Activated T-helper 1 cell treated with anti-CD3 and anti-CD28 coated beads, Interleukin-12 subunit alpha, Interleukin-12 subunit beta, Interleukin-2, Interleukin-4 antibody, amounts not matched to agents 30 ng/mL and 10 ng/mL and 1 ng/mL, durations not matched to agents 14 hours and 24 hours and 36 hours (primary cell): Measurements from ENCODE around the gene GARIN1A. TPM values are rescaled to one million over a fixed set of nuclear protein-coding genes. Genes with fewer than 3 reads are reported as not detected.
"Not testable (repeated sequence)": the region's sequence is repeated elsewhere in the genome, so short reads cannot be mapped to it uniquely, and the experiment has no call there.

ENCODE experiments used
- DNase-seq: peaks from one replicate; pipeline ENCODE4 v3.0.0; 2021; ENCODE audit warnings: low spot score
- H3K27ac Mint-ChIP-seq: one replicate; pipeline ENCODE4 v1.8.0; 2021; ENCODE audit warnings: mild to moderate bottlenecking, mixed read lengths
- H3K27me3 Mint-ChIP-seq: one replicate; pipeline ENCODE4 v1.8.0; 2022; ENCODE audit warnings: mild to moderate bottlenecking, moderate library complexity, mixed read lengths; ENCODE audit not compliant: insufficient read depth
- H3K36me3 Mint-ChIP-seq: one replicate; pipeline ENCODE4 v1.8.0; 2021; ENCODE audit warnings: low read depth, mixed read lengths
- H3K4me1 Mint-ChIP-seq: one replicate; pipeline ENCODE4 v1.8.0; 2021; ENCODE audit warnings: low read depth, mixed read lengths
- H3K4me3 Mint-ChIP-seq: one replicate; pipeline ENCODE4 v1.8.0; 2021; ENCODE audit warnings: mild to moderate bottlenecking, moderate library complexity, mixed read lengths
- H3K9me3 Mint-ChIP-seq: one replicate; pipeline ENCODE4 v1.8.0; 2021; ENCODE audit warnings: mixed read lengths
- intact Hi-C: fragments of 100-400 bp; cut with micrococcal nuclease; formaldehyde crosslinking; loops from one replicate; pipeline ENCODE4 v1.15.1; 2024
- total RNA-seq: library from RNA; stranded (reverse); gene quantifications from 2 replicates; pipeline ENCODE4 v1.2.3, GENCODE V29; 2022

GARIN1A gene
- total RNA-seq, 1 donor from 2014 or later = 0.73 TPM

DNA sequence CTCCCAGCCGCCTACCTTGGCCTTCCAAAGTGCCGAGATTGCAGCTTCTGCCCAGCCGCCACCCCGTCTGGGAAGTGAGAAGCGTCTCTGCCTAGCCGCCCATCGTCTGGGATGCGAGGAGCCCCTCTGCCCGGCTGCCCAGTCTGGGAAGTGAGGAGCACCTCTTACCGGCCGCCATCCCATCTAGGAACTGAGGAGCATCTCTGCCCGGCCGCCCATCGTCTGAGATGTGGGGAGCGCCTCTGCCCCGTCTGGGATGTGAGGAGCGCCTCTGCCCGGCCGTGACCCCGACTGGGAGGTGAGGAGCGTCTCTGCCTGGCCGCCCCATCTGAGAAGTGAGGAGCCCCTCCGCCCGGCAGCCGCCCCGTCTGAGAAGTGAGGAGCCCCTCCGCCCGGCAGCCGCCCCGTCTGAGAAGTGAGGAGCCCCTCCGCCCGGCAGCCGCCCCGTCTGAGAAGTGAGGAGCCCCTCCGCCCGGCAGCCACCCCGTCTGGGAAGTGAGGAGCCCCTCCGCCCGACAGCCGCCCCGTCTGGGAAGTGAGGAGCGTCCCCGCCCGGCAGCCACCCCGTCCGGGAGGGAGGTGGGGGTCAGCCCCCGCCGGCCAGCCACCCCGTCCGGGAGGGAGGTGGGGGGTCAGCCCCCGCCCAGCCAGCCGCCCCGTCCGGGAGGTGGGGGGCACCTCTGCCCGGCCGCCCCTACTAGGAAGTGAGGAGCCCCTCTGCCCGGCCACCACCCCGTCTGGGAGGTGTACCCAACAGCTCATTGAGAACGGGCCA lies 17.3 kb downstream of the GARIN1A start:
- DNase-seq, H3K4me3 Mint-ChIP-seq, H3K27me3 Mint-ChIP-seq, H3K36me3 Mint-ChIP-seq, intact Hi-C loops, H3K9me3 Mint-ChIP-seq, H3K27ac Mint-ChIP-seq, H3K4me1 Mint-ChIP-seq: not testable (repeated sequence)

- no peak for DNase-seq
- no peaks in the 10 kb centered on the region for H3K4me1 Mint-ChIP-seq
- no peaks in the 10 kb centered on the region for H3K36me3 Mint-ChIP-seq
- intact Hi-C loops = no loop called here
- H3K27ac Mint-ChIP-seq = no peak overlapping the region
- no peak overlapping the region for H3K4me3 Mint-ChIP-seq
- H3K27me3 Mint-ChIP-seq = peaks cover 6% of the 10 kb centered on the region
- H3K9me3 Mint-ChIP-seq = no peaks in the 10 kb centered on the region
These were observed 19.1 kb downstream of the GARIN1A start for GRCh38 chr7:128691227-128691626.

DNA sequence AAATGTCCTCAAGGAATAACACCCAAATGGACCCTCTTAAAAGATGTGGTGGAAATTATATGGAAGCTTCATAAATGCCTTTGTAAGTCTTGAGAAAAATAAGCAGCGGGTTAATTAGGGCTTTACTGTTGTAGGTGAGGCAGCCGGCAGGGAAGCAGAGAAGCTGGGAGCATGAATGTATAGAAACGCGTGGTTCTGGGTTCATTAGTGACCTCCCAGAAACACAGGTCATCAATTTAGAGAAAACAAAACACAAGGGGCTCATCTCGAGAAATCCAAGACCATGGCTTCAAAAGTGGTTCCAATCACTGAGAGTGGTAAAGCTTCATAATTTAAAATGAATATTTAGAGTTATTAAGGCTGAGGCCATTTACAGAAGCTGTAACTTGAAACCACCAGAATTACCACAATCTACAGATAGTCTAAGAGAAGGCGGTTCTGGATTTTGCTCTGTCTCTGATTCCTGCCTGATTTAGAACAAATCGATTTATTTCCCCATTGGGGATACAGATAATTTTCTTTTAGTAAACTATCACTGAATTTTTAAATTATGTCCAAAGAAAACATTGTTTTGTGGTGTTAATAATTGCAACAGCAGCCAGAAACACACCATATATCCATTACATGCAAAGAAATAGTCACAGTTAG lies 20.7 kb downstream of the GARIN1A start:
- Mint-ChIP-seq H3K27ac (no peak overlapping the region), H3K27me3 (peaks cover 21% of the 10 kb centered on the region), H3K4me3 (no peak overlapping the region), H3K9me3 (no peaks in the 10 kb centered on the region), H3K36me3 (no peaks in the 10 kb centered on the region), H3K4me1 (peaks cover 5% of the 10 kb centered on the region)
- intact Hi-C loops = no loop called here
- DNase-seq = no peak

DNA sequence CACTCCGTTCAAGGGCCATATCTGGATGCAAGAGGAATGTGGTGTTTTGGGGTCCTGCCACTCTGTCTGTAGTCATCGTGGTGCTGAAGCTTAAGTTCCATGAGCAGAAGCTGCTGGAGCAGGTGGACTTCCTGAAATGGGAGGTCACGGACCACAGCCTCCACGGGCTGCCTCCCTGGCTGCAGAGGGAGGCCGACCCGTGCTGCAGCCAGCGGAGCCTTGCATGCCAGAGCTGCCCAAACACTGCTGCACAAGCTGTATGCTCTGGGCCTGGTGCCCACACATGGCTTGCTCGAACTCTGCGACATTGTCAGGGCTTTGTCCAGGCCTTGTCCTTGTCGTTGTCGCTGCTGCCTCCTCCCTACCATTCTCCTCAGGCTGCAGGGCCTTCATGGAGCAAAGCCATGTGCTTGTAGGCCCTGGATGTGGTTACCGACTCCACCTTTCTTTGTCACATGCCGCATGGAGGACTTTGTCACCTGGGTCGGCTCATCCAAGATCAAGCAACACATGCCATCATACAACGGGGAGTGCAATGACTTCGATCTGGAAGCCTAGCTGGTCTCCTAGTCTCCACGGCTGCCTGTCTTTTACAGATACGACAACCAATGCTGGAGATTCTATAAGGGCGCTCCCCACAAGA lies 21.4 kb downstream of the GARIN1A start:
- intact Hi-C loops = no loop called here
- DNase-seq = no peak
- peaks cover 7% of the 10 kb centered on the region for H3K4me1 Mint-ChIP-seq
- no peaks in the 10 kb centered on the region for H3K36me3 Mint-ChIP-seq
- H3K27me3 Mint-ChIP-seq = peaks cover 29% of the 10 kb centered on the region
- H3K27ac Mint-ChIP-seq = no peak overlapping the region
- H3K4me3 Mint-ChIP-seq = no peak overlapping the region
- no peaks in the 10 kb centered on the region for H3K9me3 Mint-ChIP-seq

DNA sequence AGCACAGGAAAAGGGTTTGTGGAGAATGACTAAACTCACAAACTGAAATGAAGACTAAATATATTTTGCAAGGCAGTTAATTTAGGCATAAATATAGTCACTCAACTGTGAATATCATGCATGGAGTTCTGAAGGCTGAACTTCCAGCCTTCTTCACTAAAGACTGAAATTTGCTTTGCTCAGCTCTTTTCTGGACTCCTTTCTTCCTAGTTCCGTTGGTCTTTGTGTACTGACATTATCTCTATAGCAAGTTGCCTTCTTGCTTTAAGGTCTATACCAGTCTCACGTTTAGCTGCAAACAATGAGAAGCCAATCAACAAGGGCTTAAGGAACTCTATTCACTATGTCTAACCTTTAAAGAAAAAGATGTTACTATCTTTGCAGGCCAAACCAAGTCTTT lies 22.6 kb downstream of the GARIN1A start:
- H3K4me3 Mint-ChIP-seq = no peak overlapping the region
- DNase-seq = no peak
- peaks cover 7% of the 10 kb centered on the region for H3K4me1 Mint-ChIP-seq
- peaks cover 33% of the 10 kb centered on the region for H3K27me3 Mint-ChIP-seq
- H3K27ac Mint-ChIP-seq = no peak overlapping the region
- no peaks in the 10 kb centered on the region for H3K36me3 Mint-ChIP-seq
- H3K9me3 Mint-ChIP-seq = no peaks in the 10 kb centered on the region
- intact Hi-C loops = loop anchor here (5.0 kb wide), 1 partner anchor 43 kb away; the partner anchor contains the start of gene CALU

DNA sequence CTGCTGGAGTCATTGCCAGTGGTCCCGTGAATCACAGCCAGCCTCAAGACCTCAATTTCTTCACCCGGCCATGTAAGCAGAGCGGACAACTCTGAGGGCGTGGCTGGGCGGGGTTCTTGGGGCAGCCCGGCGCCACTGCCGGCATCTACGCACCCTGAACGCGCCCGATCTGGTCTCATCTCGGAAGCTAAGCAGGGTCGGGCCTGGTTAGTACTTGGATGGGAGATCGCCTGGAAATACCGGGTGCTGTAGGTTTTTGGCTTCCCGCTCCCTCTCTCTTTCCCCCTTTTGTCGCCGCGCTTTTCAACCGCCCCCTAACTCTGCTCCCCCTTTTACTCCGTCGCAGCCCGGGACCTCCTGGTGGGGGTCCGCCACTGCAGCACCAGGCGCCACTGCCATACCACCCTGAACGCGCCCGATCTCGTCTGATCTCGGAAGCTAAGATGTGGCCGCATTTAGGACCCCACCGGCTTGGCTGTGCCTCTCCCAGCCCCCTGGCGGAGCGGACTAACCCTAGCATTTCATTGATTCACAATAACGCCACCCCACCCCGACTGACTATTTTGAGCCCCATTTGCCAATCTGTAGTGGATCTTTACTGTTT lies 25.3 kb downstream of the GARIN1A start:
- intact Hi-C loops = loop anchor here (5.0 kb wide), 1 partner anchor 40 kb away; the partner anchor contains the start of gene CALU
- Mint-ChIP-seq H3K27me3 (peaks cover 36% of the 10 kb centered on the region), H3K36me3 (no peaks in the 10 kb centered on the region), H3K4me1 (peaks cover 7% of the 10 kb centered on the region), H3K4me3 (peak overlapping the region; percentile 81), H3K27ac (no peak overlapping the region), H3K9me3 (no peaks in the 10 kb centered on the region)
- DNase-seq = peak; percentile 45

GRCh38 chr7:128699196-128699712 lies 27.2 kb downstream of the GARIN1A start:
- no peak for DNase-seq
- Mint-ChIP-seq H3K4me1 (peaks cover 7% of the 10 kb centered on the region), H3K9me3 (no peaks in the 10 kb centered on the region), H3K4me3 (no peak overlapping the region), H3K27ac (no peak overlapping the region), H3K36me3 (no peaks in the 10 kb centered on the region), H3K27me3 (peaks cover 39% of the 10 kb centered on the region)
- intact Hi-C loops = loop anchor here (5.0 kb wide), 1 partner anchor 38 kb away; the partner anchor contains the start of gene CALU

DNA sequence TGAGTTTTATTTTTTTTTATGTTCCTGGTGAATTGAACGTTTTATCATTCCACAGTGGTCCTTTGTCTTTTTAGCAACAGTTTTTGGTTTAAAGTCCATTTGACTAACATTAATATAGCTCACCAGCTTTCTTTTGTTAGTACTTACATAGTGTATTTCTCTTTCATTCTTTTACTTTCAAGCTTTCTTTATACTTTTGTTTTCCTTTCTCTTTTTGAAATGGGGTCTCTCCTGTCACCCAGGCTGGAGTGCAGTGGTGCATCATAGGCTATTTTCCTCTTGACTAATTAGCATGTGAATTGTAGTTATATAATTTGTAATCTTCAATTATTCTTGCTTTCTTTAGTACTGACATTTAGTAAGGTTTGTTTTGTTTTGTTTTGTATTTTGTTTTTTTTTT lies 27.8 kb downstream of the GARIN1A start:
- Mint-ChIP-seq H3K9me3 (no peaks in the 10 kb centered on the region), H3K4me3 (no peak overlapping the region), H3K4me1 (peaks cover 7% of the 10 kb centered on the region), H3K36me3 (no peaks in the 10 kb centered on the region), H3K27me3 (peaks cover 39% of the 10 kb centered on the region), H3K27ac (no peak overlapping the region)
- intact Hi-C loops = loop anchor here (5.0 kb wide), 1 partner anchor 37 kb away; the partner anchor contains the start of gene CALU
- no peak for DNase-seq

GRCh38 chr7:128701062-128701785 lies 29.1 kb downstream of the GARIN1A start:
- DNase-seq = no peak
- H3K9me3 Mint-ChIP-seq = no peaks in the 10 kb centered on the region
- peaks cover 37% of the 10 kb centered on the region for H3K27me3 Mint-ChIP-seq
- H3K4me1 Mint-ChIP-seq = peaks cover 7% of the 10 kb centered on the region
- intact Hi-C loops = no loop called here
- no peak overlapping the region for H3K27ac Mint-ChIP-seq
- H3K4me3 Mint-ChIP-seq = no peak overlapping the region
- H3K36me3 Mint-ChIP-seq = no peaks in the 10 kb centered on the region

DNA sequence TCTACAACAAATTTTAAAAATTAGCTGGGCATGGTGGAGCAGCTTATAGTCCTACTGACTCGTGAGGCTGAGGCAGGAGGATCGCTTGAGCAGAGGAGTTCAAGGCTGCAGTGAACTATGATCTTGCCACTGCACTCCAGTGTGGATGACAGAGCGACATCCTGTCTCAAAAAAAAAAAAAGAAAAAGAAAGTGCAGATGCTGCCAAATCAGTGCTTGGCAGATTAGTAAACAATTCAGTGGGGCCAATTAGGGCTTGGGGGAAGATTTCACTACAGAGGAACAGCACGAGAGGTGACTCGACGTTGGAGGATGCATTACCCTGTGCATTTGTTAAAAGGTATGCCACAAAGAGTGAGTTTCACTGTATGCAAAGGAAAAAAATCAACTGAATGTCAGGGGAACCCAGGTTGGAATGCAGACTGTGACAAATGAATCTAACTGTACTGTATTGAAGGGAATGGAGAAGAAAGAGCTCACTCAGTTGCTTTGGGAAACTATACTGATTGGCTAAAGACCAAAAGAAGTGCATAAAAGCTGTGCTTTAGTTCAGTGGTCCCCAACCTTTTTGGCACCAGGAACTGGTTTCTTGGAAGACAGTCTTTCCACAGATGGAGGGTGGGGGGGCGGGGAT lies 31.6 kb downstream of the GARIN1A start:
- Mint-ChIP-seq H3K36me3 (no peaks in the 10 kb centered on the region), H3K27me3 (peaks cover 15% of the 10 kb centered on the region), H3K4me1 (no peaks in the 10 kb centered on the region), H3K27ac (no peak overlapping the region), H3K4me3 (no peak overlapping the region), H3K9me3 (no peaks in the 10 kb centered on the region)
- no peak for DNase-seq
- intact Hi-C loops = no loop called here

GRCh38 chr7:128705891-128706333 lies 33.8 kb downstream of the GARIN1A start:
- Mint-ChIP-seq H3K4me3 (no peak overlapping the region), H3K4me1 (no peaks in the 10 kb centered on the region), H3K27me3 (peaks cover 20% of the 10 kb centered on the region), H3K27ac (no peak overlapping the region), H3K9me3 (no peaks in the 10 kb centered on the region), H3K36me3 (no peaks in the 10 kb centered on the region)
- intact Hi-C loops = no loop called here
- DNase-seq = no peak

DNA sequence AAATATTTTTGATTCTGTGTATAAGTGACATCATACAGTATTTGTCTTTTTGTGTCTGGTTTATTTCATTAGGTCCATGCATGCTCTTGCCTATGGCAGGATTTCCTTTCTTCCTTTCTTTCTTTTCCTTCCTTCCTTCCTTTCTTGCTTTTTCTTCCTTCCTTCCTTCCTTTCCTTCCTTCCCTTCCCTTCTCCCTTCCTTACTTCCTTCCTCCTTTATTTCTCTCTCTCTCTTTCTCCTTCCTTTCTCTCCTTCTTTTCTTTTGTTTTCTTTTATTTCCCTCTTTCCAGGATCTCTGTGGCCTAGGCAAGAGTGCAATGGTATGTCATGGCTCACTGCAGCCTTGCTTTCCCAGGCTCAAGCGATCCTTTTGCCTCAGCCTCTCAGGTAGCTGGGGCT lies 35.7 kb downstream of the GARIN1A start:
- intact Hi-C loops = no loop called here
- Mint-ChIP-seq H3K9me3 (no peaks in the 10 kb centered on the region), H3K4me3 (no peak overlapping the region), H3K4me1 (no peaks in the 10 kb centered on the region), H3K27me3 (peaks cover 16% of the 10 kb centered on the region), H3K27ac (peak overlapping the region; percentile 10), H3K36me3 (no peaks in the 10 kb centered on the region)
- DNase-seq = no peak
